GM12891 (cell line): ENCODE measurements around the gene DOLK.

ENCODE experiments used
- DNase-seq: peaks from one replicate; pipeline ENCODE4 v3.0.0; 2011; ENCODE audit warnings: low spot score; ENCODE audit not compliant: insufficient read length
- FAIRE-seq: peaks from 2 replicates; lab custom pipeline; 2011; peaks lifted over from hg19 to GRCh38; lab: Jason Lieb, UNC
- PAX5 ChIP-seq: IDR thresholded peaks from 2 replicates; pipeline ENCODE4 v1.6.1; 2011; ENCODE audit warnings: low read length, moderate library complexity, mild to moderate bottlenecking; ENCODE audit not compliant: insufficient read depth, severe bottlenecking
- POLR2A ChIP-seq: IDR thresholded peaks from 2 replicates; pipeline ENCODE4 v1.6.1; 2011; ENCODE audit warnings: low read depth, low read length, control low read depth
- POLR2AphosphoS5 ChIP-seq: IDR thresholded peaks from 2 replicates; pipeline ENCODE4 v1.6.1; 2011; ENCODE audit warnings: low read depth, low read length, control low read depth
- POU2F2 ChIP-seq: IDR thresholded peaks from 2 replicates; pipeline ENCODE4 v1.6.1; 2011; ENCODE audit warnings: low read depth, mild to moderate bottlenecking, control low read depth, low read length, moderate library complexity
- SPI1 ChIP-seq: IDR thresholded peaks from 2 replicates; pipeline ENCODE4 v1.6.1; 2011; ENCODE audit warnings: low read depth, low read length, control low read depth
- TAF1 ChIP-seq: IDR thresholded peaks from 2 replicates; pipeline ENCODE4 v1.6.1; 2011; ENCODE audit warnings: low read depth, low read length, control low read depth

The DOLK gene

DNA sequence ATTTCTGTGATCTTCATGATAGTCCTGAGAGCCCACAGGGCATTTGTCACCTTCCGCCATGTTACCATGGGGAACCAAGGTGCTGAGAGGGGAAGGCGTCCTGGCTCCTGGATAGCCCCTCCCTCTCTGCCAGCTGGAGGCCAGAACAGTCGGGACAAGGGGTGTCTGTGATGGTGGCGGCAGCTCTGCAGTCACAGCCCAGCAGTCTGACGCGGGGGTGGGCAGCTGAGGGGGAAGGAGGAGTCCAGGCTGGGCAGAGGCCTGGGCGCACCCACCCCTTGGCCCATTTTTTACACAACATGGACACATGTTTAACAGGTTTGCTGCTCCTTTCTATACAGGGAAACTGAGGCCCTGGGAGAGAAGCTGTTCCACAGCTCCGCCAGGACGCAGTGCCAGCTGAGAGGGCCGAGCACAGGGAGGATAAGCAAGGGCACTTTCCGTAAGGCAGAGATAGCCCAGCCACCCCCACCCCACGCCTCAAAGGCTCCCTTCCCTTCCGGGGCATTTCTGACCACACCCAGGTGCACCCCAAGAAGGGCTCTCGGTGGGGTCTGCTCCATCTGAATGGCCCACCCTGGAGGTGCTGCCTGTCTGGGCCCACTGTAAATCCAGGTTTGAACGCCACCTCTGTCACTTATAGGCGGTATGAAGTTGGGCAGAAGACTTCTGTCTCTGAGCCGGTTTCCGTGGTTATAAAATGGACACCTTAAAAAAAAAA lies 48.4 kb downstream of the DOLK start:
- FAIRE-seq = no peak
- DNase-seq = no peak
- TF ChIP-seq PAX5 (no peak), SPI1 (no peak), POLR2AphosphoS5 (no peak), POU2F2 (no peak)

DNA sequence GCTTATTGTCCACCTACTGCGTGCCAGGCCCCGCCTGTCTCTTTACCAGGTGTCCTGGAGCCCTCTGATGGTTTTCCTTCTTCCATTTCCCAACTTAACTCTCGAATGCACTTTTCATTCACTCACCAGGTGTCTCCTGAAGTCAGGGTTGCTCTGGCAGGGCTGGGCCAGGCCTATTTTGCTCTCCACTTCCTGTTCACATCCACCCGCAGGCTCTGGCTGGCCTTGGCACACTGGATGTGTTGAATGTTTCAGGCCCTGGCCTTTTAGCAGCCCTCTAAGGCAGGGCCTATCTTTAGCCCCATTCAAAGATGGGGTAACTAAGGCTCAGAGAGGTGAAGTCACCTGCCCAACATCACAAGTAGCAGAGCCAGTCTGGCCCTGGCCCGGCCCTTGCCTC lies 49.0 kb downstream of the DOLK start:
- no peak for TF ChIP-seq POU2F2
- TF ChIP-seq SPI1 = no peak
- no peak for TF ChIP-seq POLR2A
- TF ChIP-seq POLR2AphosphoS5 = no peak
- TF ChIP-seq TAF1 = no peak
- no peak for TF ChIP-seq PAX5
- DNase-seq (no peak), FAIRE-seq (no peak)

DNA sequence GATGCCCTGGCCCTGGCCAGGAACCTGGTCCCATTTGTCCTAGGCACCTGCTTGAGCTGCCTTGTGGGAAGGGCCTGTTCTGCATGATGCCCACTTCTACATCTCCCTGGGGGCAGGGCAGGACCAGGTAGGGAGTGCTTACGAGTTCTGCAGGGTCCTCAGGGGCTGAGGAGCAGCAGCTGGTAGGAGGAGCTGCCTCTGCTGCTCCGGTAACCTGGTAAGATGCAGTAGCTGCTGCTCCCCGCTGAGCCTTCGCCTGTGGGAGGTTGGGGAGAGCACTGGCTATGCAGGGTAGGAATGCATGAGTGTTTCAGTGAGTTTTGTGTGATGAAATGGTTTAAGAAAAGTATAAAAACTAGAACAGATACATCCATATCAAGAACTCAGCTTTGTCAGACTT lies 51.8 kb downstream of the DOLK start:
- no peak for TF ChIP-seq POLR2AphosphoS5
- no peak for TF ChIP-seq TAF1
- no peak for TF ChIP-seq POU2F2
- TF ChIP-seq PAX5 = no peak
- no peak for TF ChIP-seq POLR2A
- TF ChIP-seq SPI1 = no peak
- FAIRE-seq (no peak), DNase-seq (no peak)
